Right atrium auricular region (tissue), 2 donors: ENCODE results near the gene GNA14. TPM values are rescaled to one million over a fixed set of nuclear protein-coding genes. Genes with fewer than 3 reads are reported as not detected.

ENCODE experiments used
- DNase-seq: peaks from one replicate; pipeline ENCODE4 v3.0.0-alpha.2; 2019; ENCODE audit warnings: low spot score
- H3K27ac ChIP-seq, 2 donors: fragments of 200-600 bp; sonication (generic); 1 replicate in 1 of 2; 2 replicates in 1 of 2; pipeline ENCODE4 v1.5.1; 2016 to 2019
- H3K27me3 ChIP-seq, 2 donors: fragments of 200-600 bp; sonication (generic); one replicate each; pipeline versions ENCODE4 v1.5.1 to v1.6.0; 2017 to 2019
- H3K36me3 ChIP-seq: fragments of 200-600 bp; sonication (generic); one replicate; pipeline ENCODE4 v1.5.1; 2016
- H3K4me1 ChIP-seq, 2 donors: fragments of 200-600 bp; sonication (generic); one replicate each; pipeline versions ENCODE4 v1.5.1 to v1.6.0; 2017 to 2019
- H3K4me3 ChIP-seq, 2 donors: fragments of 200-600 bp; sonication (generic); 1 replicate in 1 of 2; 2 replicates in 1 of 2; pipeline ENCODE4 v1.5.1; 2017 to 2019; ENCODE audit warnings: mild to moderate bottlenecking in 1 of 2, moderate library complexity in 1 of 2
- H3K9me3 ChIP-seq, 2 donors: fragments of 200-600 bp; sonication (generic); one replicate each; pipeline ENCODE4 v1.5.1; 2019
- total RNA-seq, 2 donors: library from RNA; depleted of rRNA; stranded (reverse); fragments of >200 nt; gene quantifications; one replicate each; pipeline ENCODE4 v1.1.0, GENCODE V29; 2016
- TF ChIP-seq, protein P1 (sequence below), 2 donors: fragments of 200-600 bp; sonication (generic); IDR thresholded peaks; one replicate each; pipeline ENCODE4 v1.5.1; 2019; ENCODE audit warnings: antibody characterized with exemption in 2 of 2

Gene GNA14
- total RNA-seq, 2 donors from 2014 or later = 2.2 to 4.3 TPM

DNA sequence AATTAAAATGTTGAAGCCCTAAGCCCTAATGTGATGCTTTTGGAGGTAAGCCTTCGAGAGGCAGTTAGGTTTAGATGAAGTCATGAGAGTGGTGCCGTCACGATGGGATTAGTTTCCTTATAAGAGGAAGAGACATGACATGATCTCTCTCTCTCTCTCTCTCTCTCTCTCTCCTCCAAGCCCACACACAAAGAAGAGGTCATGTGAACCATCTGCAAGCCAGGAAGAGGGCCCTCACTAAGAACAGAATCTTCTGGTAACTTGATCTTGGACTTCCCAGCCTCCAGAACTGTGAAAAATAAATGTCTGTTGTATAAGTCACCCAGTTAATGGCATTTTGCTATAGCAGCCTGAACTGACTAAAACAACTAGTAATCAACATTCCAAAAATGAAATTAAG lies 175.5 kb downstream of the GNA14 start:
- H3K36me3 ChIP-seq = no peaks in the 10 kb centered on the region
- DNase-seq = no peak

DNA sequence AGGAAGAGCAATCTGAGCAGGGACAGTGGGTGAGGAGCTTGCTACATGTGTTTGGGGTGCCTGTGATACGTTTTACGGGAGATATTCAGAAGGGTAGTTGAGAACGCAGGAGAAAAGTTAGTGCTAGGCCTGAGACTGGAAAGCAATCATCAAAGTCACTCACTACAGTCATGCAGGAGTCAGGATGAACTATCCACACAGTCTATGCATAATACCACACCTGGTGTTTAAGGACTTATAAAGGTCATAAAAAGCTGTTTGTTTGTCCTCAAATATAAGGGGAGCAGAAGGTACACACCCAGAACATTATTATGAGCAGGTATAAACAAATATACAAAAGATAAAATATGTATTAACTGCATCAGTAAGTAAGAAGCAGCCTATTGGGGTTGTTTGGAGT lies 176.6 kb downstream of the GNA14 start:
- Histone ChIP-seq H3K4me1 (no peaks in the 10 kb centered on the region), H3K9me3 (peaks cover 0 to 16% of the 10 kb centered on the region in 2 donors), H3K27me3 (no peaks in the 10 kb centered on the region), H3K36me3 (no peaks in the 10 kb centered on the region), H3K27ac (no peak overlapping the region), H3K4me3 (no peak overlapping the region)
- TF ChIP-seq, protein P1, sequence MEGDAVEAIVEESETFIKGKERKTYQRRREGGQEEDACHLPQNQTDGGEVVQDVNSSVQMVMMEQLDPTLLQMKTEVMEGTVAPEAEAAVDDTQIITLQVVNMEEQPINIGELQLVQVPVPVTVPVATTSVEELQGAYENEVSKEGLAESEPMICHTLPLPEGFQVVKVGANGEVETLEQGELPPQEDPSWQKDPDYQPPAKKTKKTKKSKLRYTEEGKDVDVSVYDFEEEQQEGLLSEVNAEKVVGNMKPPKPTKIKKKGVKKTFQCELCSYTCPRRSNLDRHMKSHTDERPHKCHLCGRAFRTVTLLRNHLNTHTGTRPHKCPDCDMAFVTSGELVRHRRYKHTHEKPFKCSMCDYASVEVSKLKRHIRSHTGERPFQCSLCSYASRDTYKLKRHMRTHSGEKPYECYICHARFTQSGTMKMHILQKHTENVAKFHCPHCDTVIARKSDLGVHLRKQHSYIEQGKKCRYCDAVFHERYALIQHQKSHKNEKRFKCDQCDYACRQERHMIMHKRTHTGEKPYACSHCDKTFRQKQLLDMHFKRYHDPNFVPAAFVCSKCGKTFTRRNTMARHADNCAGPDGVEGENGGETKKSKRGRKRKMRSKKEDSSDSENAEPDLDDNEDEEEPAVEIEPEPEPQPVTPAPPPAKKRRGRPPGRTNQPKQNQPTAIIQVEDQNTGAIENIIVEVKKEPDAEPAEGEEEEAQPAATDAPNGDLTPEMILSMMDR (IDR thresholded peaks at IDR 0.05) = no peak
- DNase-seq = no peak

More for the DNA sequence above, 175.5 kb downstream of the GNA14 start:
- H3K27me3 ChIP-seq = no peaks in the 10 kb centered on the region
- TF ChIP-seq, protein P1 (IDR thresholded peaks at IDR 0.05) = no peak
- H3K4me1 ChIP-seq = no peaks in the 10 kb centered on the region
- no peak overlapping the region for H3K4me3 ChIP-seq
- H3K27ac ChIP-seq = no peak overlapping the region
- peaks cover 0 to 18% of the 10 kb centered on the region in 2 donors for H3K9me3 ChIP-seq

DNA sequence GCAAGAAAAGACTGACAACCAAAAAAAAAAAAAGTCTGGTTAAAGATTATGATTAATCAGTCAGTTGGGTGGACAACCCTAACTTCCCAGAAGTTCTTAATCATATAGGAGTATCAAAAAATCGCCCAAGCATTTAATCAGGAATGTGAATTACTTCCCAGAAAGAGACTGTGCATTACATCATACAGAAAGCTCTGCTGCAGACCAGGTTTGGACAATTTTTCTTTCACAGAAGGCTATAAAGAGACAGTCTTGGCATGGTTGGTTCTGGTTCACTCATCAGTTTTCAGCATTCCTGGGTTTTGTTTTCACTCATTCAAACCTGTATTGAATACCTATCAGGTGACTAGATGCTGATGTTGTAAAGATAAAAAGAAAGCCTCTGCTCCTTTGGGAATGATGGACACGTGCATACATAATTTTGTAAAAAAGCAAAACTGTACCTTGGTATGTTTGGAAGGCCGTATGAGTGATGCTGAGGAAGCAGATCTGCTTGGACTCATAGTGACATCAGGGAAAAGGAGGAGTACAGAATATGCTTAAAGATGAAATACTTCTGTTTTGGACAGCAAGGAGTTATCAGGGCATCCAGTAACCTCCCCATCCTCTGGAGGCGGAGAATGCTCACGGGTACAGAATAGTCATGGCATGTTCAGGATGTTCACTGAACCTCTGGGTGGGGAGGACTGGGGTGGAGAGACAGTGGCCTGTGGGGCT lies 178.4 kb downstream of the GNA14 start:
- H3K36me3 ChIP-seq = no peaks in the 10 kb centered on the region
- H3K4me3 ChIP-seq = no peak overlapping the region
- TF ChIP-seq, protein P1 (IDR thresholded peaks at IDR 0.05) = no peak
- H3K4me1 ChIP-seq = no peaks in the 10 kb centered on the region
- H3K9me3 ChIP-seq = peaks cover 0 to 16% of the 10 kb centered on the region in 2 donors
- H3K27ac ChIP-seq = no peak overlapping the region
- DNase-seq = no peak
- H3K27me3 ChIP-seq = no peaks in the 10 kb centered on the region

DNA sequence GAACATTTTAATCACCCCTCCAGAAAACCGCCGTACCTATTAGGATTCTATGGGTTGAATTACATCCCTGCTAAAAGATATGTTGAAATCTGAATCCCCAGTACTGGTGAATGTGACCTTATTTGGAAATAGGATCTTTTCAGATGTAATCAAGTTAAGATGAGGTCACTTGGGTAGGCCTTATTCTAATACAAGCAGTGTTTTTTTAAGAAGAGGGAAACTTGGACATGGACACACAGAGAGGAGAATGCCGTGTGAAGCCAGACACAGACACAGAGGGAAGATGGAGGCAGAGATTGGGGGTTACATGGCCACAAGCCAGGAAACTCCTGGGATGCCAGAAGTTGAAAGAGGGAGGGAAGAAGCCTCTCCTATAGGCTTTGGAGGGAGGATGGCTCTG lies 183.5 kb downstream of the GNA14 start:
- no peaks in the 10 kb centered on the region for H3K4me1 ChIP-seq
- no peak overlapping the region for H3K27ac ChIP-seq
- TF ChIP-seq, protein P1 (IDR thresholded peaks at IDR 0.05) = no peak
- DNase-seq = no peak
- no peaks in the 10 kb centered on the region for H3K27me3 ChIP-seq
- no peaks in the 10 kb centered on the region for H3K36me3 ChIP-seq
- no peaks in the 10 kb centered on the region for H3K9me3 ChIP-seq
- H3K4me3 ChIP-seq = no peak overlapping the region

DNA sequence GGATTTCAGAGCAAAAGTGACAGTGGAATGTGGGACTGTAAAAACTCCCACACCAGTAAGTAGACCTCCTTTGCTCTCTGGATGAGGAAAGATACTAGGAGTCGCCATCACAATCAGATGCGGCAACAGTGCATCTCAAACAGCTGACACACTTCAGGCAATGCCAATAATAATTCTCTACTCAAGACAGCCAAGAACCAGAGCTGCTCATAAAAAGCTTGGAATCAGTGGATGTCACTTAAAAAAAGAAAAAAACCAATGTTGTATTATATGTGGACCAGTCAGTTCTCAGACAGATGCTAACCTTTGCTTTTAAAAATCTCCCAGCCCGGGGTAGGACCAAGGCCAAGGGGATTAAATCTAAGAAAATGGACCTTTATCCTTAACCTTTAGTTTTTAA lies 185.0 kb downstream of the GNA14 start:
- H3K27me3 ChIP-seq = no peaks in the 10 kb centered on the region
- no peak for DNase-seq
- no peaks in the 10 kb centered on the region for H3K9me3 ChIP-seq
- TF ChIP-seq, protein P1 (IDR thresholded peaks at IDR 0.05) = no peak
- no peaks in the 10 kb centered on the region for H3K4me1 ChIP-seq
- H3K36me3 ChIP-seq = no peaks in the 10 kb centered on the region
- H3K4me3 ChIP-seq = no peak overlapping the region
- no peak overlapping the region for H3K27ac ChIP-seq

DNA sequence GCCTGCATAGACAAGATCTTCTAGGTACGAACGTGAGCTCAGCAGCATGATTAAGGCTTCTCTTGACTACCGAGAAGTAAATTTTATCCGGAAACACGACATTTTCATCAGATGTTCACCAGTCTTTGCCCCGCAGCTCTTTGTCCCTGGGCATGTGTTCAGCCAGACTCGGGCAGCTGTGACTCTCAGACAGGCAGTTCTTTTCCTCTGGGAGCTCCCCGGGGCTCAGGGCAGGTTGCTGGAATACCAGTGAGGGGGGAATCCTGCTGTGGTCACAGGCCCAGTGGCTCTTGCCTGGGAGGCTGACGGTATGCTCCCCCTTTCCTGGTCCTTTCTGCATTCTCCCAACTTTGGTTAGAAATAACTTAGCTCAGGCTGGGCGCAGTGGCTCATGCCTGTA lies 186.1 kb downstream of the GNA14 start:
- DNase-seq = no peak
- Histone ChIP-seq H3K27me3 (no peaks in the 10 kb centered on the region), H3K27ac (no peak overlapping the region), H3K36me3 (no peaks in the 10 kb centered on the region), H3K9me3 (no peaks in the 10 kb centered on the region), H3K4me1 (no peaks in the 10 kb centered on the region), H3K4me3 (no peak overlapping the region)
- TF ChIP-seq, protein P1 (IDR thresholded peaks at IDR 0.05) = no peak
